Activated CD8-positive, alpha-beta memory T cell treated with anti-CD3 and anti-CD28 coated beads for 24 hours (primary cell): ENCODE data around the gene GOLGA6L6.
"Not testable (repeated sequence)": the region's sequence is repeated elsewhere in the genome, so short reads cannot be mapped to it uniquely, and the experiment has no call there.

Experiments used
- DNase-seq: peaks from one replicate; pipeline ENCODE4 v3.0.0-alpha.2; 2020

The GOLGA6L6 gene, protein sequence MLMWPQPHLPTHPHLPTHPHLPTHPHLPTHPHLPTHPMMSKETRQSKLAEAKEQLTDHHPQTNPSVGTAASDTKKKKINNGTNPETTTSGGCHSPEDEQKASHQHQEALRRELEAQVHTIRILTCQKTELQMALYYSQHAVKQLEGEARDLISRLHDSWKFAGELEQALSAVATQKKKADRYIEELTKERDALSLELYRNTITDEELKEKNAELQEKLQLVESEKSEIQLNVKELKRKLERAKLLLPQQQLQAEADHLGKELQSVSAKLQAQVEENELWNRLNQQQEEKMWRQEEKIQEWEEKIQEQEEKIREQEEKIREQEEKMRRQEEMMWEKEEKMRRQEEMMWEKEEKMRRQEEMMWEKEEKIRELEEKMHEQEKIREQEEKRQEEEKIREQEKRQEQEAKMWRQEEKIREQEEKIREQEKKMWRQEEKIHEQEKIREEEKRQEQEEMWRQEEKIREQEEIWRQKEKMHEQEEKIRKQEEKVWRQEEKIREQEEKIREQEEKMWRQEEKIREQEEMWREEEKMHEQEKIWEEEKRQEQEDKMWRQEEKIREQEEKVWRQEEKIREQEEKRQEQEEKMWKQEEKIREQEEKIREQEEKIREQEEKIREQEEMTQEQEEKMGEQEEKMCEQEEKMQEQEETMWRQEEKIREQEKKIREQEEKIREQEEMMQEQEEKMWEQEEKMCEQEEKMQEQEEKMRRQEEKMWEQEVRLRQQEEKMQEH

DNA sequence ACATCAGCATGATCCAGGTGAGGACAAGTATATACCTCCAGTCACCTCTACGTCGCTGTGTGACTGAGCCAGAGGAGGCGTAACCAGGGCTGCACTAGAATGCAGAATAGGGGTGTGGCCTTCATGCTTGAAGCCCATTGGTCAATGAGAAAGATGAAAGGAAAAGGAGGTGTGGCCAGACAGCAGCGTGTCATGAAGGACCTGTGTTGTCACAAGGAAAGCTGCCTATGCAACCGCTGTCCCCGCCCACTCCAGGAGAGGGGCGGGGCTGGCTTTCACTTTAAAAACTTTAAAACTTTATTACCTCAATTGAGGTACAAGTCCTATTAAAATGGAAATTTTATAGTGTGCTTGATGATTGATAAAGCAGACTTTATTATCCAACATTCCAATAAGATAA, at the start of gene GOLGA6L6:
GOLGA6L6 (minus strand) TSS at position 101 of the 400 bp plus-strand sequence; CDS start at position 10, 91 bp downstream.
- not testable (repeated sequence) for DNase-seq

DNA sequence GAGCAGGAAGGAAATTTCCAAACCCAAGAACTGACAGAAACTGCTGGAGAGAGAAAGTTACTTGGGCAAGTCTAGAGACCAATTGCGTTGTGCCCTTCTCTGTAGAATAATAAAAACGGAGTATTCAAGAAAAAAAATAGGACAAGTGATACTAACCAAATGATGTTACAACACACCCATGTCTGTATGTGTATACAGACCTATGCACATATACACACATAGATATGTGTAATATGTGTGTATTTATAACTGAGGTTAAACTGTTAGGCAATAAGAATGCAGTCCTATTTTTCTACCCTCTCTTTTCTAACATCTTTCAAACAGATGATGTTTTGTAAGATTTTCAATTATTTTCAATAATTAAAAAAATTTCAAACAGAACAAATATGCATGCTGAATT, 48.5 kb upstream of the GOLGA6L6 start:
- not testable (repeated sequence) for DNase-seq

DNA sequence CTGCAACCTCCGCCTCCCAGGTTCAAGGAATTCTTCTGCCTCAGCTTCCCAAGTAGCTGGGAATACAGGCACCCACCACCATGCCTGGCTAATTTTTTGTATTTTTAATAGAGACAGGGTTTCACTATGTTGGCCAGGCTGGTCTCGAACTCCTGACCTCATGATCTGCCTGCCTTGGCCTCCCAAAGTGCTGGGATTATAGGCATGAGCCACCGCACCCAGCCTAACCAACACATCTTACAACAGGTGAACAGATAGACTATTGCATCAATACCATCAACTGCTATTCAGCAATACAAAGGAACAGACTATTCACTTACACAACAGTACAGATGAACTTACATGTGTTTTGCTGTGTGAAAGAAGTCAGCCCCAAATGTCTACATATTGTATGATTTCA, 45.2 kb upstream of the GOLGA6L6 start:
- not testable (repeated sequence) for DNase-seq

DNA sequence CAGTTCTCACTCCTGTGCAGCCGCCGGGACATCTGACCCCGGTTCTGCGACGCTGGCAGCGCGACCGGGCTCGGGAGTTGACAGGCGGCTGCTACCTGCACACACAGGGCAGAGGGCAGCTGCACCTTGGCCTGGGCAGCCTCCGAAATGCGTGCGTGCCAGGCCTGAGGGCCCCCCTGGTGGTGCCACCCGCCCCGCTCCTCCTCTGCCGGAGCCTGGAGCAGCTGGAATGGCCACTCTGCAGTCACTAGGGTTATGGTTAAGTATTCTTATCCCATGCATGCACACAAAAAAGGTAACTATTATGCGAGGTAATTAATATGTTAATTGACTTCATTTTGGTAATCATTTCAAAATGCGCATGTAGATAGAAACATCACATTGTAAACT, 41.1 kb upstream of the GOLGA6L6 start:
- DNase-seq = not testable (repeated sequence)

DNA sequence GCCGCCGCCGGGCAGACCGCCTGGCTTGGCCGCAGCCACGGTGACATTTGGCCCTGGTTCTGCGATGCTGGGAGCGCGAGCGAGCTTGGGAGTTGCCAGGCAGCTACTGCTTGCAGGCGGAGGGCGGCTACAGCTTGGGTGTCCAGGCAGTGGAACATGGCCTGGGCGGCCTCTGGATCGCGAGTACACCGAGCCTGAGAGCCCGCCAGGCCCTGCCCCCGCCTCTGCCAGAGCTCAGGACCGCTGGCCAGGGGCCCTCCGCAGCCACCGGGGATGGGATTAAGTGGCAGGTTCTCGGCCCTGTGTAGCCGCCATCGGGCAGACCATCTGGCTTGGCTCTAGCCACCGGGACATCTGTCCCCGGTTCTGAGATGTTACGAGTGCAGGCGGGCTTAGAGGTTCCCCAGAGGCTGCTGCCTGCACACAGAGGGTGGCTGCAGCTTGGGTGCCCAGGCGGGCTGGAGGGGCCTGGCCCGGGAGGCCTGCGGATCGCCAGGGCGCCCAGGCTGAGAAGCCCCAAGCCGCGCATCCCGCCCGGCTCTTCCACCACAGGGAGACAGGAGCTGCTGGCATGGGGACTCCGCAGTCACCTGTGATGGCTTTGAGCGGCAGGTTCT, 40.6 kb upstream of the GOLGA6L6 start:
- DNase-seq = not testable (repeated sequence)

DNA sequence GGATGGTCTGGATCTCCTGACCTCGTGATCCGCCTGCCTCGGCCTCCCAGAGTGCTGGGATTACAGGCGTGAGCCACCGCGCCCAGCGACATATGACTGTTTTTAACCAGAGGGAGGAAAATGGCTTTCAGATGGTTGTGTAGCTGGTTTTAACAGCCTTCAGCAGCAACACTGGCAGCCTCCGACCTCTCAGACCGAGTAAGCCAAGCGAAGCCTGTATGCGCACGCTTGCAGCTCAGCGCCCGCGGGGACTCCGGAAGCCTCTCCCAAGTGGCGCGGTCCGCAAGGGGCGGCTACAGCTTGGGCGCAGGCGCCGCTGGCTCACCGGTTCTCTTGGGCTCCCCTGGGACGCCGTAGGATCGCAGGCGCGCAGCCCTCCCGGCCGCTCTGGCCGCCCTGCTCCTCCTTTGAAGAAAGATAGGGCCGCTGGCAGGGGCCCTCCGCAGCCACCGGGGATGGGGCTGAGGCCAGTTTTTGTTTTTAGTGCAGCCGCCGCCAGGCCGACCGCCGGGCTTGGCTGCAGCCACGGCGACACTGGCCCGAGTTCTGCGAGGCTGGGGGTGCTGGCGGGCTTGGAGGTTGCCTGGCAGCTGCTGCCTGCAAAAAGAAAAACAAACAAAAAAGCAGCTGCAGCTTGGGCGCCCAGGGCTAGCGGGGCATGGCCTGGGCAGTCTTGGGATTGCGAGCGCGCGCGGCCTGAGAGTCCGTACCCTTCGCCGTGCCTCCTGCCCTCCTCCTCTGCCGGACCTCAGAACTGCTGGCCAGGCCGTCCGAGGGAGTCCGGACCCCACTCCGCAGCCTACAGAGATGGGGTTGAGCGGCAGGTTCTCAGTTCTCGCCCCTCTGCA, 39.9 kb upstream of the GOLGA6L6 start:
- DNase-seq = not testable (repeated sequence)

DNA sequence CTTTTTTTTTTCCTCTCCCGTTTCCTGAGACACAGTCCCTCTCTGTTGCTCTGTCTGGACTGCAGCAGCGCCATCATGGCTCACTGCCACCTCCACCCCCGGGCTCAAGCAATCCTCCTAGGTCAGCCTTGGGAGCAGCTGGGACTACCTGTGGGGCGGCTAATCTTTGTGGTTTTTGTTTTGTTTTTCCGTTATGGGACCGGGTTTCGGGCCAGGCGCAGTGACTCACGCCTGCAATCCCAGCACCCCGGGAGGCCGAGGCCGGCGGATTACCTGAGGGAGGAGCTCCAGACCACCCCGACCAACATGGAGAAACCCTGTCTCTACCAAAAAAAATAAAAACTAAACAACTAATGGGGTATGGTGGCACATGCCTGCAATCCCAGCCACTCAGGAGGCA, 38.1 kb upstream of the GOLGA6L6 start:
- DNase-seq = not testable (repeated sequence)

DNA sequence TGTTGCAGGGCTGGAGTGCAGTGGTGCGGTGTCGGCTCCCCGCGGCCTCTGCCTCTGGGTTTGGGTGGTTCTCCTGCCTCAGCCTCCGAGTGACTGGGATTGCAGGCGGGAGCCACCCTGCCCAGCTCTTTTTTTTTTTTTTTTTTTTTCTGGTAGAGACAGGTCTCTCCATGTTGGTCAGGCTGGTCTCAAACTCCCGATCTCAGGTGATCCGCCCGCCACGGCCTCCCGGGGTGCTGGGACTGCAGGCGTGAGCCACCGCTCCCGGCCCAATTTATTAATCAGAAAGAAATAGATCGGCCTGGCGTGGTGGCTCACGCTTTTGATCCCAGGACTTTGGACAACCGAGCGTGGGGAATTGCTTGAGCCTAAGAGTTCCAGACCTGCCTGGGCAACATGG, 9.7 kb upstream of the GOLGA6L6 start:
- DNase-seq = not testable (repeated sequence)

DNA sequence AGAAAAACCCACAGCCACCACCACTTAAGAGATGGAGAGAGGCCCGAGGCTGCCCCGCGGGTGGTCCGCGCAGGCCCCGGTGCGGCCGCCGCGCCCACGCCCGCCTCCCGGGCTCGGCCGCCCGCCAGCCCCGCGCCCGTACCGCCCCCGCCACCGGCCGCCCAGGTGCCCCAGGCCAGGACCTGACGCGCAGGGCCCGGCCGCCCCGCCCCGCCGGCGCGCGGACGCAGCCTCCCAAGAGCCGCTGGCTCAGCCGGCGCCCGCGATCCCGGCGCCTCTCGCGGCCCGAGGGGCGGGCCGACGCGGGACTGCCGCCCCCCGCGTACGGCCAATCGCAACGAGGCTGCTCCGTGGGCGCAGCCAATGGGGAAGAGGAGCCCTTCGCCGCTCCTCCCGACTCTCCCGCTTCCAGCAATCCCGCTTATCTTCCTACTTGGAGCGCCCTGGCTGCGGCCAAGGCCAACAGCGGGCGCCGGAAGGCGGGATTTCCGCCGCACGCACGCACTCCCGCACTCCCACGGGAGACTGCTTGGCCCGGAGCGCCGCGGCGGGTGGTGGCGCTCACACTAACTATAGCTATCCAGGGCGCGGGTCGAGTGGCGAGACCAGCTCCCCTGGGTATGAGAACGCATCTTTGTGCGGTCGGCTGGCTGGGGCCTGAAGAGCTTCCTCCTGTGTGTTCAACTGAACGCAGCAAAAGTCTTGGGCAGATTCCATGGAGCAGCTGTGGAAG, 35.5 kb downstream of the GOLGA6L6 start:
- not testable (repeated sequence) for DNase-seq

DNA sequence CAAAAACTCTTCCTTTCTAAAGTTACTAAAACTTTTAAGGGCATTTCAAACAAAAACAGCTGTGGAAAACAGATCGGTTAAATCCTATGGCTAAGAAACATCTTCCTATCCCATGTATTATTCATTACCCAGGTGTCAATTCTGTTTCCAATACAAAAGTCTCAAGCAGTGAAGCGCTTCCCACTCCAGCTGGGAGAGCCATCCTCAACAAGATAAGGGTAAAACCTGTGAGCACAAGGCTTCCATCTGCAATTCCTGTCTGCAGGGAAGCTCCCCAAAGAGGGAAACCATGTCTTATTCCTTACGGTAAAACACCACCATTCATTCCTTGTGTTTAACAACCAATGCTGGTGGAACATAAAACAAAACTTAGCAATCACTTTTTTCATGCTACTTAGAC, 38.8 kb downstream of the GOLGA6L6 start:
- not testable (repeated sequence) for DNase-seq

DNA sequence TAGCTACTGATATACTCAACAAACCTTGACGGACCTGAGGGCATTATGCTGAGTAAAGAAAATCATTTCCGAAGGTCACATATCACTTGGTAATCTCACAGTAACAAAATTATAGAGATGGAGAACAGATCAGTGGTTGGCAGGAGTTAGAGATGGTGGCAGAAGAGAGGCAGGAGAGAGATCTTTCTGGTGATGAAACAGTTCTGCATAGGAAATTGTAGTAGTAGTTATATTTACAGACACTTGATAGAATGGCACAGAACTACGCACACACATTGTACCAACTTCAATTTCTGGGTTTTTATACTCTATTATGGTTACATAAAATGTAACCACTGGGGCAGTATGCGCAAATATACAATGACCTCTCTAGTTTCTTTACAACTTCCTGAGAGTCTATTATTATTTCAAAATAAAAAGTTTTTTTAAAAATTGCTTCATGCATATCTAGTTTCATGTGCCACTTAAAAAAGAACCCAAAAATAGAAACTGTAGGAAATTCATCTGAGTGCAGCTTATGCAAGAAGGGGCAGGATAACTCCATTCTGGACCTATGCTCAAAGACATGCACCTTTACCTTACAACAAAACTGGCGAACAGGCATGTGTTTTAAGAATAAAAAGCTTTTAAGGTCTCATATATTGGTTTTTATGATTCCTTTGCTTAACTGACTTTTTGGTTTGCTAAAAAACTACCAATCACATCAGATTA, 39.9 kb downstream of the GOLGA6L6 start:
- not testable (repeated sequence) for DNase-seq

DNA sequence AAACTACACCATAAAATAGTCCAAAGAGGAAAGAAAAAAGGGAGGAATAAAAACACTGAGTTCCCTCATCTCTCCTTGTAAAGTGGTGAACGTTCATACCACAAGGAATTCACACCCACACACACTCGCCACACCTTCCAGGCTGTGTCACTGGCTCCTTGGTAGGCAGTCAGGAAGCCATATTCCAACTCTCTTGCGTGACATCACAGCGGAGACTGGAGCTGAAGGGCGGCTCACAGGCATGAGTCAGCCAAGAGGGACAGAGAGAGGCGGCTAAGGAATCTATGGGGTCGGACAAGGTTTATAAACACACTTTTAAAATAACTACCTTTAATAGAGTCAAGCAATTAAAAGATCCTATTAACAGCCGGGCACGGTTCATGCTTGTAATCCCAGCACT, 43.8 kb downstream of the GOLGA6L6 start:
- not testable (repeated sequence) for DNase-seq

DNA sequence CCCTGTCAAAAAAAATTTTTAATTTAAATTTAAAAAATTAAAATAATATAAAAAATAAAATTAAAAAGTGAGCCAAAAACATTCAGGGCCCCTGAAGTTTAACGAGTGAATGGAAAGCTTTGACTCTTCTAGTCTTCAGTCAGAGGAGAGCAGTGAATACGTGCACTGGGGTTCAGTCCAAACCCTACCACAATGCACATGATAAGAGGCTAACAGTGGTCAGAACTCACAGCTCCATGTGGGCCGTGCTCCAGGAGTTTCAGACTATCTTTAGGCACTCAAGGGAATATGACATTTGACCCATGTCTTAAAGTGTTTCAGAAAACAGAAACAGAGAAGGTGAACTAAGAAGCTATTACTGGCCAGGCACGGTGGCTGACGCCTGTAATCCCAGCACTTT, 48.6 kb downstream of the GOLGA6L6 start:
- DNase-seq = not testable (repeated sequence)

DNA sequence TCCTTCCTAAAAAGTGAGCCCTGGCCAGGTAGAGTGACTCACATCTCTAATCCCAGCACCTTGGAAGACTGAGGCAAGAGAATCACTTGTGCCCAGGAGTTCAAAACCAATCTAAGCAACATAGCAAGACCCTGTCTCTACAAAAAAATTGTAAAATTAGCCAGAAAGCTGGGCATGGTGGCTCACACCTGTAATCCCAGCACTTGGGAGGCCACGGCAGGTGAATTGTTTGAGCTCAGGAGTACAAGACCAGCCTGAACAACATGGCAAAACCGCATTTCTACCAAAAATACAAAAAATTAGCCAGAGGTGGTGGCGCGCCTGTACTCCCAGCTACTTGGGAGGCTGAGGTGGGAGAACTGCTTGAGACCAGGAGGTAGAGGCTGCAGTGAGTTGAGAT, 49.0 kb downstream of the GOLGA6L6 start:
- not testable (repeated sequence) for DNase-seq

DNA sequence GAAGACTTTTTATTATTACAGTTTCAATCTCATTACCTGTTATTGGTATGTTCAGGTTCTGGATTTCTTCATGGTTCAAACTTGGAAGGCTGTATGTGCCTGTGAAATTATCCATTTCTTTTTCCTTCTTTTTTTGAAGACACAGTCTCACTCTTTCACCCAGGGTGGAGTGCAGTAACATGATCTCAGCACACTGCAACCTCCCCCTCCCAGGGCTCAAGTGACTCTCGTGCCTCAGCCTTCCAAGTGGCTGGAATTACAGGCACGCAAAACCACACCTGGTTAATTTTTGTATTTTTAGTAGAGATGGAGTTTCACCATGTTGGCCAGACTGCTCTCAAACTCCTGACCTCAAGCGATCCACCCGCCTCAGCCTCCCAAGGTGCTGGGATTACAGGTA, 52.3 kb downstream of the GOLGA6L6 start:
- not testable (repeated sequence) for DNase-seq
